K562 (cell line): Measurements from ENCODE around the gene KAT5. TPM values are rescaled to one million over a fixed set of nuclear protein-coding genes. Genes with fewer than 3 reads are reported as not detected.

Source experiments
- ELF2 ChIP-seq: fragments of 250-450 bp; sonication (Bioruptor Pico); IDR thresholded peaks from 2 replicates; pipeline ENCODE4 v1.5.0; 2021; ENCODE audit warnings: mild to moderate bottlenecking
- FOXA3 ChIP-seq, 2 experiments: fragments of 450-650 bp in 1 of 2; sonication (generic) in 1 of 2; formaldehyde crosslinking; IDR thresholded peaks in 1 of 2; conservative IDR thresholded peaks in 1 of 2; 2 replicates each; pipeline versions ENCODE4 v1.4.0 to v1.8.0; 2020 to 2022; ENCODE audit warnings: mild to moderate bottlenecking in 2 of 2, missing genetic modification reagents in 1 of 2
- FOXK1 ChIP-seq: sonication (generic); formaldehyde crosslinking; IDR thresholded peaks from 2 replicates; pipeline ENCODE4 v1.8.0; 2022; ENCODE audit warnings: missing genetic modification reagents, mild to moderate bottlenecking, borderline replicate concordance
- FUS ChIP-seq: fragments of 200-400 bp; formaldehyde crosslinking; optimal IDR thresholded peaks from 2 replicates; pipeline ENCODE3; 2017; ENCODE audit warnings: low read depth, low read length
- NR1H2 ChIP-seq: sonication (generic); formaldehyde crosslinking; IDR thresholded peaks from 2 replicates; pipeline ENCODE4 v1.4.0; 2020; ENCODE audit warnings: mild to moderate bottlenecking, missing genetic modification reagents
- NR3C1 ChIP-seq: sonication (generic); formaldehyde crosslinking; IDR thresholded peaks from 2 replicates; pipeline ENCODE4 v1.8.1; 2022; ENCODE audit warnings: missing genetic modification reagents
- PPARD ChIP-seq: fragments of 250-450 bp; sonication (Bioruptor Pico); IDR thresholded peaks from 2 replicates; pipeline ENCODE4 v1.8.0; 2022; ENCODE audit warnings: inconsistent platforms, mild to moderate bottlenecking, moderate library complexity
- SIRT6 ChIP-seq: IDR thresholded peaks from one replicate; pipeline ENCODE4 v1.6.1; 2012; ENCODE audit warnings: low read depth, mild to moderate bottlenecking, control low read depth, inconsistent platforms, low read length, moderate library complexity
- XRCC5 ChIP-seq: fragments of 200-400 bp; formaldehyde crosslinking; IDR thresholded peaks from 2 replicates; pipeline ENCODE4 v1.6.1; 2017; ENCODE audit warnings: low read depth, mild to moderate bottlenecking, low read length
- ZFX ChIP-seq: sonication (generic); formaldehyde crosslinking; IDR thresholded peaks from 2 replicates; pipeline ENCODE4 v1.8.0; 2022; ENCODE audit warnings: mild to moderate bottlenecking, missing genetic modification reagents, moderate library complexity
- ZNF143 ChIP-seq: sonication (generic); formaldehyde crosslinking; IDR thresholded peaks from 2 replicates; pipeline ENCODE4 v1.9.0; 2022; ENCODE audit warnings: mild to moderate bottlenecking, missing genetic modification reagents
- ZNF175 ChIP-seq: fragments of 200-800 bp; sonication (Bioruptor generic); IDR thresholded peaks from 2 replicates; pipeline ENCODE4 v1.6.1; 2016; ENCODE audit warnings: low read depth, mild to moderate bottlenecking, missing genetic modification characterization, missing compliant biosample characterization
- ZNF316 ChIP-seq: fragments of 450-650 bp; IDR thresholded peaks from 2 replicates; pipeline ENCODE4 v1.6.1; 2016
- polyA plus RNA-seq, 8 experiments: library from polyadenylated mRNA; depleted of rRNA in 4 of 8; stranded (reverse) in 5 of 8; unstranded in 3 of 8; fragments of >200 nt; fragmentation: Nextera tagmentation in 2 of 8; fragmentation: Illumina TruSeq in 1 of 8; extraction: Ambion mirVana in 2 of 8; extraction: Trizol in 1 of 8; gene quantifications; 2 replicates each; pipeline versions ENCODE4 v1.2.1 to v1.2.3, GENCODE V29; 2011 to 2014; ENCODE audit warnings: inconsistent platforms in 1 of 8, missing spikeins in 1 of 8
- total RNA-seq, 7 experiments: library from RNA; depleted of rRNA in 6 of 7; stranded (reverse); fragments of >200 nt in 6 of 7; fragmentation: Illumina TruSeq in 2 of 7; extraction: Trizol in 2 of 7; gene quantifications; 2 replicates each; pipeline versions ENCODE4 v1.2.1 to v1.2.3, GENCODE V29; 2011 to 2021; ENCODE audit warnings: low replicate concordance in 1 of 7
- TF ChIP-seq, protein P1 (sequence below), 2 experiments: fragments of 450-650 bp; formaldehyde crosslinking in 1 of 2; IDR thresholded peaks; 2 replicates each; pipeline versions ENCODE4 v1.4.0 to v1.6.1; 2014 to 2020; ENCODE audit warnings: mild to moderate bottlenecking in 2 of 2, borderline replicate concordance in 1 of 2, low read depth in 1 of 2
- TF ChIP-seq, protein P2 (sequence below), 2 experiments: IDR thresholded peaks; 2 replicates each; pipeline ENCODE4 v1.6.1; 2011; ENCODE audit warnings: borderline replicate concordance in 1 of 2, control low read depth in 1 of 2, low read depth in 1 of 2, low read length in 1 of 2, mild to moderate bottlenecking in 1 of 2, mixed read lengths in 1 of 2, moderate library complexity in 1 of 2; ENCODE audit not compliant: insufficient read depth in 1 of 2, insufficient read length in 1 of 2, poor library complexity in 1 of 2, severe bottlenecking in 1 of 2; ENCODE audit errors: extremely low read depth in 1 of 2
- TF ChIP-seq, protein P3 (sequence below): fragments of 250-450 bp; sonication (Bioruptor Pico); IDR thresholded peaks from 2 replicates; pipeline ENCODE4 v1.8.0; 2021; ENCODE audit warnings: moderate library complexity, mild to moderate bottlenecking, inconsistent platforms

KAT5 gene
- total and polyA plus RNA-seq, 9 of the 15 experiments (the other 6 are each of a cell fraction or from before 2014, with no cell fraction given): 3.6 to 76.8 (median 52.7) TPM

DNA sequence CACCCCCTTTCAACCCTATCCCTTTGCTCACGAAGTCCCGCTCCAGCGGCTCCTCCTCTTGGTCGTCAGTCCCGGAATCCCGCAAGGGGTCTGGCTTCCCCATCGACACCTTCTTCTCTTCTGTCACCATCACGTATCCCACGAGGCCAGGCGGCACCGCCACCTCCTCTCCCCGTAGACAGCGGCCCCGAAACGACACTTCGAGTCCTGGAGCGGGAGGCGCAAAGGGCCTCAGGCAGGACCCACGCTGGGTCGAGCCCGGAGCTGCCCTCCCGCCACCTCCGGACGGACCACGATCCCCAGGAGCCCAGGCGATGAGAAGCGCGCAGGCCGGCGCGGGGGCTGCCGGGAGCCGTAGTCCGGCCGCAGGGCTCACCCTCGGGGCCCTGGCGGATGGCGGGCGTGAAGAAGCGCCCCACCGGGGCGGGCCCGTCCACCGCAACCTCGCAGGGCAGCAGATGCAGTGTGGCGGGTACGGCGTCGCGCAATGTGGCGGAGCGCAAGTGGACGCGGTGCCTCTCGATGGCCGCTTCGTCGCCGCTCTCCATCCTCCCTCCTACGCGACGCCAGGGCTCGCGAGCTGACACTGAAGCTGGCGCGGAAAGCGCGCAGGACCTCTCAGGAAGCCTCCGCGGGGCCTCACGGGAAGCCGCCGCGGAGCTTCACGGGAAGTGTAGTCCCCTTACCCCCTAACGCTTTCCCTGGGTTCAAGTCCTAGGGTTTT is 8.3 kb downstream of the KAT5 start, which contains the start of gene RNASEH2C (continued):
- TF ChIP-seq, protein P1, sequence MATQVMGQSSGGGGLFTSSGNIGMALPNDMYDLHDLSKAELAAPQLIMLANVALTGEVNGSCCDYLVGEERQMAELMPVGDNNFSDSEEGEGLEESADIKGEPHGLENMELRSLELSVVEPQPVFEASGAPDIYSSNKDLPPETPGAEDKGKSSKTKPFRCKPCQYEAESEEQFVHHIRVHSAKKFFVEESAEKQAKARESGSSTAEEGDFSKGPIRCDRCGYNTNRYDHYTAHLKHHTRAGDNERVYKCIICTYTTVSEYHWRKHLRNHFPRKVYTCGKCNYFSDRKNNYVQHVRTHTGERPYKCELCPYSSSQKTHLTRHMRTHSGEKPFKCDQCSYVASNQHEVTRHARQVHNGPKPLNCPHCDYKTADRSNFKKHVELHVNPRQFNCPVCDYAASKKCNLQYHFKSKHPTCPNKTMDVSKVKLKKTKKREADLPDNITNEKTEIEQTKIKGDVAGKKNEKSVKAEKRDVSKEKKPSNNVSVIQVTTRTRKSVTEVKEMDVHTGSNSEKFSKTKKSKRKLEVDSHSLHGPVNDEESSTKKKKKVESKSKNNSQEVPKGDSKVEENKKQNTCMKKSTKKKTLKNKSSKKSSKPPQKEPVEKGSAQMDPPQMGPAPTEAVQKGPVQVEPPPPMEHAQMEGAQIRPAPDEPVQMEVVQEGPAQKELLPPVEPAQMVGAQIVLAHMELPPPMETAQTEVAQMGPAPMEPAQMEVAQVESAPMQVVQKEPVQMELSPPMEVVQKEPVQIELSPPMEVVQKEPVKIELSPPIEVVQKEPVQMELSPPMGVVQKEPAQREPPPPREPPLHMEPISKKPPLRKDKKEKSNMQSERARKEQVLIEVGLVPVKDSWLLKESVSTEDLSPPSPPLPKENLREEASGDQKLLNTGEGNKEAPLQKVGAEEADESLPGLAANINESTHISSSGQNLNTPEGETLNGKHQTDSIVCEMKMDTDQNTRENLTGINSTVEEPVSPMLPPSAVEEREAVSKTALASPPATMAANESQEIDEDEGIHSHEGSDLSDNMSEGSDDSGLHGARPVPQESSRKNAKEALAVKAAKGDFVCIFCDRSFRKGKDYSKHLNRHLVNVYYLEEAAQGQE (IDR thresholded peaks at IDR 0.05; ENCODE audit: borderline replicate concordance): no peak
- TF ChIP-seq, protein P1 (CRISPR knock-in tag; IDR thresholded peaks at IDR 0.05; ENCODE audit: low read depth): peak; percentile 84
- TF ChIP-seq FUS: no peak
- TF ChIP-seq NR1H2 (CRISPR knock-in tag): peak; percentile 40; the same call in 1 of the 2 replicates
- TF ChIP-seq, protein P2, sequence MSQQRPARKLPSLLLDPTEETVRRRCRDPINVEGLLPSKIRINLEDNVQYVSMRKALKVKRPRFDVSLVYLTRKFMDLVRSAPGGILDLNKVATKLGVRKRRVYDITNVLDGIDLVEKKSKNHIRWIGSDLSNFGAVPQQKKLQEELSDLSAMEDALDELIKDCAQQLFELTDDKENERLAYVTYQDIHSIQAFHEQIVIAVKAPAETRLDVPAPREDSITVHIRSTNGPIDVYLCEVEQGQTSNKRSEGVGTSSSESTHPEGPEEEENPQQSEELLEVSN (IDR thresholded peaks at IDR 0.05; ENCODE audit: borderline replicate concordance in 1 of 2, extremely low read depth in 1 of 2, insufficient read depth in 1 of 2, insufficient read length in 1 of 2, low read depth in 1 of 2, low read length in 1 of 2, poor library complexity in 1 of 2, severe bottlenecking in 1 of 2): peak; percentile 78 to 88
- peak; percentile 89 for TF ChIP-seq ZNF143 (CRISPR knock-in tag)
- TF ChIP-seq, protein P3, sequence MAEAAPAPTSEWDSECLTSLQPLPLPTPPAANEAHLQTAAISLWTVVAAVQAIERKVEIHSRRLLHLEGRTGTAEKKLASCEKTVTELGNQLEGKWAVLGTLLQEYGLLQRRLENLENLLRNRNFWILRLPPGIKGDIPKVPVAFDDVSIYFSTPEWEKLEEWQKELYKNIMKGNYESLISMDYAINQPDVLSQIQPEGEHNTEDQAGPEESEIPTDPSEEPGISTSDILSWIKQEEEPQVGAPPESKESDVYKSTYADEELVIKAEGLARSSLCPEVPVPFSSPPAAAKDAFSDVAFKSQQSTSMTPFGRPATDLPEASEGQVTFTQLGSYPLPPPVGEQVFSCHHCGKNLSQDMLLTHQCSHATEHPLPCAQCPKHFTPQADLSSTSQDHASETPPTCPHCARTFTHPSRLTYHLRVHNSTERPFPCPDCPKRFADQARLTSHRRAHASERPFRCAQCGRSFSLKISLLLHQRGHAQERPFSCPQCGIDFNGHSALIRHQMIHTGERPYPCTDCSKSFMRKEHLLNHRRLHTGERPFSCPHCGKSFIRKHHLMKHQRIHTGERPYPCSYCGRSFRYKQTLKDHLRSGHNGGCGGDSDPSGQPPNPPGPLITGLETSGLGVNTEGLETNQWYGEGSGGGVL (CRISPR knock-in tag): no peak
- no peak for TF ChIP-seq FOXA3 (CRISPR knock-in tag; conservative IDR thresholded peaks at IDR 0.05 in 1 of 2, IDR thresholded peaks at IDR 0.05 in 1 of 2)
- TF ChIP-seq NR3C1 (CRISPR knock-in tag): peak; percentile 35; the same call in 1 of the 2 replicates
- TF ChIP-seq ELF2 (CRISPR knock-in tag): peak; percentile 82
- TF ChIP-seq FOXK1 (CRISPR knock-in tag): no peak
- no peak; the same call in 1 of the 2 replicates for TF ChIP-seq ZNF316
- peak; percentile 90 for TF ChIP-seq ZFX (CRISPR knock-in tag)
- no peak for TF ChIP-seq SIRT6
- TF ChIP-seq ZNF175 (CRISPR knock-in tag): 0 out of 2 replicates have a peak, but pooled peaks have one; percentile 44
- no peak for TF ChIP-seq XRCC5
- no peak for TF ChIP-seq PPARD (CRISPR knock-in tag)
